ENCODE data around the gene MAGI2. TPM values are rescaled to one million over a fixed set of nuclear protein-coding genes. Genes with fewer than 3 reads are reported as not detected.
"Not testable (repeated sequence)": the region's sequence is repeated elsewhere in the genome, so short reads cannot be mapped to it uniquely, and the experiment has no call there.

The MAGI2 gene
- total RNA-seq, 2 experiments from 2014 or later, result 0.05 to 0.12 TPM

DNA sequence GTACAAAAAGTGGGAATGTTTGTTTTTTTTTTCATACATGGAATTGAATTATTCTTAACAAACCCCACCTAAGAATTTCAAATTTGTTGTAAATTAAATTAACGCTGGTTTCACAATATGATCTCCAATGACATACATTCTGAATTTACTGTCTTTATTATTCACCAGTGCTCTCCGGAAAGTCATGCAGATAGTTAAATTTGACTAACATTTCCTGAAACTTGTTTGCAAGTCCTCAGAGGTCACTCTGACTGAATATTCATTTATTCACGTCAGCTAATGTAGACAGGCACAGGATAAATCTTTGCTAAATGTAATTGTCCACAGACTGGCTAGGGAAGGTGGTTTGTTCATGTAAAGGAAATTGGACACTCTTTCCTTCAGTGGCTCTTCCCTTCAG lies 924.5 kb downstream of the MAGI2 start:
- ChIA-PET POLR2A (no interaction called here), CTCF (no interaction called here)
- DNase-seq (no peak), ATAC-seq (no peak)
- no peaks in the 10 kb centered on the region for H3K36me3 Mint-ChIP-seq (ENCODE audit: low read depth)
- H3K4me1 Mint-ChIP-seq, result no peaks in the 10 kb centered on the region
- no peaks in the 10 kb centered on the region for H3K9me3 Mint-ChIP-seq (ENCODE audit: low read depth)
- no peaks in the 10 kb centered on the region for H3K27me3 Mint-ChIP-seq
- H3K4me3 Mint-ChIP-seq, result no peak overlapping the region
- no peak overlapping the region for H3K27ac Mint-ChIP-seq
- intact Hi-C loops (cut with DNase I, micrococcal nuclease), result no loop called here

GRCh38 chr7:78523930-78524329 lies 929.5 kb downstream of the MAGI2 start:
- POLR2A ChIA-PET, result no interaction called here
- H3K9me3 Mint-ChIP-seq (ENCODE audit: low read depth), result no peaks in the 10 kb centered on the region
- no peaks in the 10 kb centered on the region for H3K4me1 Mint-ChIP-seq
- H3K27me3 Mint-ChIP-seq, result peaks cover 2% of the 10 kb centered on the region
- CTCF ChIA-PET, result no interaction called here
- no peak overlapping the region for H3K27ac Mint-ChIP-seq
- DNase-seq (no peak), ATAC-seq (no peak)
- H3K36me3 Mint-ChIP-seq (ENCODE audit: low read depth), result no peaks in the 10 kb centered on the region
- H3K4me3 Mint-ChIP-seq, result no peak overlapping the region
- intact Hi-C loops (cut with DNase I, micrococcal nuclease), result no loop called here

GRCh38 chr7:78521961-78522360 lies 931.5 kb downstream of the MAGI2 start:
- Mint-ChIP-seq H3K27me3 (peaks cover 2% of the 10 kb centered on the region), H3K9me3 (ENCODE audit: low read depth) (no peaks in the 10 kb centered on the region), H3K36me3 (ENCODE audit: low read depth) (no peaks in the 10 kb centered on the region), H3K27ac (no peak overlapping the region), H3K4me1 (no peaks in the 10 kb centered on the region), H3K4me3 (no peak overlapping the region)
- ChIA-PET POLR2A (no interaction called here), CTCF (no interaction called here)
- intact Hi-C loops (cut with DNase I, micrococcal nuclease), result no loop called here
- ATAC-seq, result no peak
- no peak for DNase-seq

DNA sequence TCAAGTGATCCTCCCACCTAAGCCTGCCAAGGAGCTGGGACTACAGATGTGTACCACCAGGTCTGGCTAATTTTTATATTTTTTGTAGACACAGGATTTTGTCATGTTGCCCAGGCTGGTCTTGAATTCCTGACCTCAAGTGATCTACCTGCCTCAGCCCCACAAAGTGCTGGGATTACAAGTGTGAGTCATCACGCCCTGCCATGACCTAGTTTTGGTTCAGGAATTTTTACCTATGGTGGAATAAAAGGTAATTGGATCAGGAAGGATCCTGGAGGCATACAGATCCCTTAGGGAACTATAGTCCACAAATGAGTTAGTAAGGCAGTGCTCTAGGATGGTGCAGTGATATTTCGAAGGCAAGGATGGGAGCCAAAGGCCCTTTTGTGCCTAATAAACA lies 937.0 kb downstream of the MAGI2 start:
- ATAC-seq (no peak), DNase-seq (no peak)
- POLR2A ChIA-PET, result no interaction called here
- CTCF ChIA-PET, result interaction anchor here (0.8 kb wide), 1 partner anchor 310 kb away, joined by 3 read pairs; no protein-coding TSS in a partner anchor
- Mint-ChIP-seq H3K27ac (no peak overlapping the region), H3K9me3 (ENCODE audit: low read depth) (no peaks in the 10 kb centered on the region), H3K36me3 (ENCODE audit: low read depth) (no peaks in the 10 kb centered on the region), H3K4me1 (no peaks in the 10 kb centered on the region), H3K27me3 (peaks cover 2% of the 10 kb centered on the region), H3K4me3 (no peak overlapping the region)
- intact Hi-C loops (cut with DNase I, micrococcal nuclease), result no loop called here

GRCh38 chr7:78514634-78515033 lies 938.8 kb downstream of the MAGI2 start:
- DNase-seq (no peak), ATAC-seq (no peak)
- H3K9me3 Mint-ChIP-seq (ENCODE audit: low read depth), result no peaks in the 10 kb centered on the region
- intact Hi-C loops (cut with DNase I, micrococcal nuclease), result loop anchor here in 1 of 2 experiments (5.0 kb wide), 1 partner anchor 663 kb away; no protein-coding TSS in a partner anchor
- ChIA-PET CTCF (no interaction called here), POLR2A (no interaction called here)
- H3K27ac Mint-ChIP-seq, result no peak overlapping the region
- no peak overlapping the region for H3K4me3 Mint-ChIP-seq
- no peaks in the 10 kb centered on the region for H3K36me3 Mint-ChIP-seq (ENCODE audit: low read depth)
- peaks cover 2% of the 10 kb centered on the region for H3K27me3 Mint-ChIP-seq
- no peaks in the 10 kb centered on the region for H3K4me1 Mint-ChIP-seq

- CTCF ChIA-PET, result interaction anchor here (1.0 kb wide), 1 partner anchor 83 kb away, joined by 3 read pairs; no protein-coding TSS in a partner anchor
- intact Hi-C loops (cut with DNase I, micrococcal nuclease), result loop anchor here in 1 of 2 experiments (5.0 kb wide), 1 partner anchor 667 kb away; no protein-coding TSS in a partner anchor
- POLR2A ChIA-PET, result no interaction called here
- H3K27ac Mint-ChIP-seq, result no peak overlapping the region
- ATAC-seq (no peak), DNase-seq (peak; percentile 26)
- H3K9me3 Mint-ChIP-seq (ENCODE audit: low read depth), result no peaks in the 10 kb centered on the region
- no peak overlapping the region for H3K4me3 Mint-ChIP-seq
- H3K36me3 Mint-ChIP-seq (ENCODE audit: low read depth), result no peaks in the 10 kb centered on the region
- H3K4me1 Mint-ChIP-seq, result no peaks in the 10 kb centered on the region
- no peaks in the 10 kb centered on the region for H3K27me3 Mint-ChIP-seq
These were observed 942.8 kb downstream of the MAGI2 start for GRCh38 chr7:78510580-78511188.

DNA sequence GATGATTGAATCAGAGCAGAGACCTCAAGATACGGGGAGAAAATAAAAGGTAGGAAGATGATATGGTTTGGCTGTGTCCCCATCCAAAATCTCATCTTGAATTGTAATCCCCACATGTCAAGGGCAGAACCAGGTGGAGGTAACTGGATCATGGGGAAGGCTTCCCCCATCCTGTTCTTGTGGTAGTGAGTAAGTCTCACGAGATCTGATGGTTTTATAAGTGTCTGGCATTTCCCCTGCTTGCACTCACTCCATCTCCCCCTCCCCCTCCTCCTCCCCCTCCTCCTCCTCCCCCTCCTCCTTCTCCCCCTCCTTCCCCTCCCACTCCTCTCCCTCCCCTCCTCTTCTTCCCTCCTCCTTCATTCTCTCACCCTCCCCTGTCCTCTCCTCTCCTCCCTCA lies 950.2 kb downstream of the MAGI2 start:
- H3K9me3 Mint-ChIP-seq (ENCODE audit: low read depth); intact Hi-C loops (cut with DNase I, micrococcal nuclease); DNase-seq; POLR2A ChIA-PET; CTCF ChIA-PET; H3K27me3 Mint-ChIP-seq; H3K4me3 Mint-ChIP-seq; H3K36me3 Mint-ChIP-seq (ENCODE audit: low read depth); H3K27ac Mint-ChIP-seq; H3K4me1 Mint-ChIP-seq; ATAC-seq: not testable (repeated sequence)

- H3K4me3 Mint-ChIP-seq, result no peak overlapping the region
- H3K9me3 Mint-ChIP-seq (ENCODE audit: low read depth), result no peaks in the 10 kb centered on the region
- intact Hi-C loops (cut with DNase I, micrococcal nuclease), result no loop called here
- H3K4me1 Mint-ChIP-seq, result no peaks in the 10 kb centered on the region
- no peaks in the 10 kb centered on the region for H3K36me3 Mint-ChIP-seq (ENCODE audit: low read depth)
- no peak for DNase-seq
- CTCF ChIA-PET, result no interaction called here
- peaks cover 2% of the 10 kb centered on the region for H3K27me3 Mint-ChIP-seq
- ATAC-seq, result no peak
- POLR2A ChIA-PET, result no interaction called here
- H3K27ac Mint-ChIP-seq, result no peak overlapping the region
These were observed 952.4 kb downstream of the MAGI2 start for GRCh38 chr7:78501064-78501463.

GRCh38 chr7:78499971-78500370 lies 953.5 kb downstream of the MAGI2 start:
- DNase-seq (no peak), ATAC-seq (no peak)
- H3K27ac Mint-ChIP-seq, result no peak overlapping the region
- H3K36me3 Mint-ChIP-seq (ENCODE audit: low read depth), result no peaks in the 10 kb centered on the region
- POLR2A ChIA-PET, result no interaction called here
- CTCF ChIA-PET, result no interaction called here
- intact Hi-C loops (cut with DNase I, micrococcal nuclease), result no loop called here
- no peak overlapping the region for H3K4me3 Mint-ChIP-seq
- H3K4me1 Mint-ChIP-seq, result no peaks in the 10 kb centered on the region
- H3K9me3 Mint-ChIP-seq (ENCODE audit: low read depth), result no peaks in the 10 kb centered on the region
- peaks cover 2% of the 10 kb centered on the region for H3K27me3 Mint-ChIP-seq

DNA sequence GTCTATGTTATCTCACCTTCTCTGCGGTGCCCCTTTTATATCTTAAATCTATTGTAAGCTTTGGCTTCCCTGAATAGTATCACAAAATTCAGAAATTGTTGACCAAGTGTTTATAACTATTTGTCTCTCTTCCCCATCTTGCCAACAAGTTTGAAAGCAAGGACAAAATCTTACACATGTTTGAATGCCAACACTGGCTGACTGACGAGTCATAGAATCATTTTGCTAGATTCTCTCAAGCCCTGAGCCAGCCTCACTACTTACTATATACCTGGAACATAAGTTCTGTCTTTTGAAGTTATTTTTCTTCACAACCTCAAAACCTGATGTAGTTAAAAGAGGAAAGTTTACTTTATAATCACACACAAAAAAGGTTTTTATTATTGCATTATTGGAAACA lies 954.2 kb downstream of the MAGI2 start:
- no peak for ATAC-seq
- POLR2A ChIA-PET, result no interaction called here
- CTCF ChIA-PET, result interaction anchor here (0.6 kb wide), 1 partner anchor 534 kb away, joined by 3 read pairs; no protein-coding TSS in a partner anchor
- Mint-ChIP-seq H3K4me1 (no peaks in the 10 kb centered on the region), H3K9me3 (ENCODE audit: low read depth) (no peaks in the 10 kb centered on the region), H3K27me3 (peaks cover 2% of the 10 kb centered on the region), H3K27ac (no peak overlapping the region), H3K4me3 (no peak overlapping the region), H3K36me3 (ENCODE audit: low read depth) (no peaks in the 10 kb centered on the region)
- DNase-seq, result no peak
- intact Hi-C loops (cut with DNase I, micrococcal nuclease), result no loop called here

- no peaks in the 10 kb centered on the region for H3K36me3 Mint-ChIP-seq (ENCODE audit: low read depth)
- ChIA-PET POLR2A (no interaction called here), CTCF (no interaction called here)
- H3K4me3 Mint-ChIP-seq, result no peak overlapping the region
- intact Hi-C loops (cut with DNase I, micrococcal nuclease), result no loop called here
- DNase-seq (no peak), ATAC-seq (no peak)
- H3K27me3 Mint-ChIP-seq, result peaks cover 2% of the 10 kb centered on the region
- no peak overlapping the region for H3K27ac Mint-ChIP-seq
- no peaks in the 10 kb centered on the region for H3K9me3 Mint-ChIP-seq (ENCODE audit: low read depth)
- H3K4me1 Mint-ChIP-seq, result no peaks in the 10 kb centered on the region
These were observed 955.6 kb downstream of the MAGI2 start for GRCh38 chr7:78497728-78498427.

- ChIA-PET POLR2A (no interaction called here), CTCF (no interaction called here)
- intact Hi-C loops (cut with DNase I, micrococcal nuclease), result no loop called here
- no peak overlapping the region for H3K4me3 Mint-ChIP-seq
- DNase-seq, result no peak
- no peak for ATAC-seq
- H3K4me1 Mint-ChIP-seq, result no peaks in the 10 kb centered on the region
- H3K27me3 Mint-ChIP-seq, result peaks cover 2% of the 10 kb centered on the region
- H3K27ac Mint-ChIP-seq, result no peak overlapping the region
- no peaks in the 10 kb centered on the region for H3K9me3 Mint-ChIP-seq (ENCODE audit: low read depth)
- H3K36me3 Mint-ChIP-seq (ENCODE audit: low read depth), result no peaks in the 10 kb centered on the region
These were observed 957.3 kb downstream of the MAGI2 start for GRCh38 chr7:78496096-78496630.

All from activated CD4-positive, alpha-beta T cell treated with anti-CD3 and anti-CD28 coated beads for 36 hours (primary cell).